Measurements from ENCODE around the gene RNF113B. TPM values are rescaled to one million over a fixed set of nuclear protein-coding genes. Genes with fewer than 3 reads are reported as not detected.
A peak's percentile ranks its signal among the peaks of the same experiment; 100 is the strongest.

Gene RNF113B
- total and polyA plus RNA-seq, 2 of the 4 experiments (the other 2 are of a cell fraction): not detected

DNA sequence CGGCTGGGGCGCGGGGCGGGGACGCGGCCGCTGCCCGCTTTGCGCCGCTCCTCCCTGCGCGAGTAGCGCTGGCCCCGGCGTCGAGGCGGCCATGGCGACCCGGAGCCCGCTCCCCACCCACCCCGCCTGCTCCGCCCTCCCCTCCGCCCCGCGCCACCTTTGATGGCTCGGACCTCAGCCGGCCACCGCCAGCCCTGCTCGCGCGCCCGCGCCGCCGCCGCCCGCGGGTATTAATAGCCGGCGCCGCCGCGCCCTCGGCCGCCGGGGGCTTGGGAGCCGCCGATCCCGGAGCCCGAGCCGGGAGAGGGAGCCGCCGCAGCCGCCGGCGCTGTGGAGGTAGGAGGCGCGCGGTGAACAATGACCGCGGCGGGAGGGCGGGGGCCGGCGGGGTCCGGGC is 33.9 kb downstream of the RNF113B start:
- in situ Hi-C loops (cut with MboI; ENCODE audit: low sequenced_read_pairs): loop anchor here (10.0 to 25.0 kb wide), 4 partner anchors 252 to 694 kb away; no protein-coding TSS in a partner anchor
- Histone ChIP-seq H3K9ac (ENCODE audit: low read depth, low read length) (peak overlapping the region; percentile 100), H3K27ac (ENCODE audit: insufficient read depth, low read length) (peak overlapping the region; percentile 90; the same call in 1 of the 2 replicates)

More for the DNA sequence above, 33.9 kb downstream of the RNF113B start:
- H2AK9ac ChIP-seq (replicated peaks; ENCODE audit: low read depth, low read length, poor library complexity): peak overlapping the region; percentile 73
- DNase-seq (no peak), ATAC-seq (ENCODE audit: low read depth) (peak; percentile 70)
- no peak overlapping the region for H3K23ac ChIP-seq (ENCODE audit: low read depth, low read length)
- H4K20me1 ChIP-seq (ENCODE audit: insufficient read depth, low read length): peaks cover 37% of the 10 kb centered on the region
- H2AK5ac ChIP-seq (ENCODE audit: low read depth, low read length): no peak overlapping the region
- WGBS, 2 experiments (ENCODE audit: extremely low coverage in 2 of 2, insufficient read length in 1 of 2): 0% methylated on average over 24 of the region's 66 CpGs; no CpG with 5 or more reads in 1 of the 2 experiments
- CTCF ChIA-PET: no interaction called here
- H3K4ac ChIP-seq (ENCODE audit: low read depth, low read length): no peak overlapping the region; the same call in 1 of the 2 replicates
- H4K5ac ChIP-seq (ENCODE audit: low read depth, low read length): no peak overlapping the region
- H3K27me3 ChIP-seq (ENCODE audit: control insufficient read depth, insufficient read depth, low read length): no peaks in the 10 kb centered on the region; the same call in 1 of the 2 replicates
- intact Hi-C loops (cut with micrococcal nuclease) (loop anchor here (5.0 to 10.0 kb wide), 5 partner anchors 112 to 532 kb away; no protein-coding TSS in a partner anchor), dilution Hi-C loops (cut with HindIII; ENCODE audit: low sequenced_read_pairs, unreplicated experiment) (no loop called here)
- no peak overlapping the region for H4K8ac ChIP-seq (ENCODE audit: low read depth in 2 of 2, low read length in 2 of 2)
- no peak overlapping the region for H2BK120ac ChIP-seq (ENCODE audit: low read depth, low read length)
- POLR2A ChIA-PET (ENCODE audit: unreplicated experiment): no interaction called here
- H3K9me1 ChIP-seq (ENCODE audit: insufficient read depth, low read length): peaks cover 7% of the 10 kb centered on the region
- TF ChIP-seq RAD21 (IDR thresholded peaks at IDR 0.05; ENCODE audit: low read length) (no peak), POLR2A (IDR thresholded peaks at IDR 0.05; ENCODE audit: low read depth, low read length) (peak; percentile 3; the same call in 1 of the 2 replicates), MAZ (IDR thresholded peaks at IDR 0.05; ENCODE audit: borderline replicate concordance, low read depth, low read length) (0 out of 2 replicates have a peak, but pooled peaks have one; percentile 2)
- H3K4me3 ChIP-seq (ENCODE audit: insufficient read depth, low read depth, low read length): peak overlapping the region; percentile 95
- H3K4me2 ChIP-seq (ENCODE audit: low read depth, low read length): no peak overlapping the region
- H3K18ac ChIP-seq (ENCODE audit: low read depth, low read length): no peak overlapping the region
- H3K4me1 ChIP-seq (ENCODE audit: control insufficient read depth, insufficient read depth, low read length): peaks cover 8% of the 10 kb centered on the region
- no peak overlapping the region for H3K56ac ChIP-seq (ENCODE audit: extremely low read depth, insufficient read depth, low read length)
- peak overlapping the region; percentile 77 for H2BK5ac ChIP-seq (ENCODE audit: low read depth, low read length, poor library complexity, severe bottlenecking)
- no peak overlapping the region for H3K14ac ChIP-seq (replicated peaks; ENCODE audit: low read depth, low read length)
- H2AFZ ChIP-seq (replicated peaks; ENCODE audit: low read length, poor library complexity): peak overlapping the region; percentile 89
- peaks cover 7 to 27% of the 10 kb centered on the region in 2 experiments; a peak in 3 of 4 replicates for H3K79me1 ChIP-seq (ENCODE audit: low read depth in 1 of 2, low read length in 2 of 2)
- no peaks in the 10 kb centered on the region for H3K9me3 ChIP-seq (ENCODE audit: control insufficient read depth, insufficient read depth, low read length)
- H2BK20ac ChIP-seq (ENCODE audit: low read depth, low read length): no peak overlapping the region
- no peak overlapping the region for H4K91ac ChIP-seq (ENCODE audit: insufficient read depth, low read depth, low read length)
- no peaks in the 10 kb centered on the region for H3K36me3 ChIP-seq (ENCODE audit: control insufficient read depth, insufficient read depth, low read length)
- H2BK15ac ChIP-seq (ENCODE audit: low read depth, low read length): no peak overlapping the region
- no TSS peak for BruUV-seq (replicated peaks)
